Ureter (tissue), 1 donor: ENCODE data around the gene SDR42E2. TPM values are rescaled to one million over a fixed set of nuclear protein-coding genes. Genes with fewer than 3 reads are reported as not detected.
"Not testable (repeated sequence)": the region's sequence is repeated elsewhere in the genome, so short reads cannot be mapped to it uniquely, and the experiment has no call there.

Experiments used
- DNase-seq: peaks from one replicate; pipeline ENCODE4 v3.0.0-alpha.2; 2020; ENCODE audit warnings: low spot score
- total RNA-seq: library from RNA; stranded (reverse); gene quantifications from one replicate; pipeline ENCODE4 v1.2.4, GENCODE V29; 2023
- donor health status: DM: yes; HTN: yes; CAD: no.

The SDR42E2 gene
- total RNA-seq = 0.18 TPM

- no peak for DNase-seq
Measured at GRCh38 chr16:22161999-22162655, at the start of gene SDR42E2. SDR42E2 (plus strand) TSS chr16:22162506; CDS start chr16:22165583, 3,077 bp downstream.

- no peak for DNase-seq
Measured at GRCh38 chr16:22116095-22116700, 46.1 kb upstream of the SDR42E2 start.

GRCh38 chr16:22117609-22118008, 44.7 kb upstream of the SDR42E2 start:
- DNase-seq = no peak

GRCh38 chr16:22120440-22120839, 41.9 kb upstream of the SDR42E2 start:
- DNase-seq = no peak

GRCh38 chr16:22122239-22122638, 40.1 kb upstream of the SDR42E2 start:
- no peak for DNase-seq

- no peak for DNase-seq
Measured at GRCh38 chr16:22123146-22123545, 39.2 kb upstream of the SDR42E2 start.

- no peak for DNase-seq
Measured at GRCh38 chr16:22123759-22124490, 38.4 kb upstream of the SDR42E2 start.

- DNase-seq = no peak
Measured at GRCh38 chr16:22124583-22125284, 37.6 kb upstream of the SDR42E2 start.

GRCh38 chr16:22126037-22126558, 36.2 kb upstream of the SDR42E2 start:
- DNase-seq = no peak

- DNase-seq = not testable (repeated sequence)
Measured at GRCh38 chr16:22128537-22128936, 33.8 kb upstream of the SDR42E2 start.

- no peak for DNase-seq
Measured at GRCh38 chr16:22130528-22130927, 31.8 kb upstream of the SDR42E2 start.

GRCh38 chr16:22132801-22133200, 29.5 kb upstream of the SDR42E2 start:
- DNase-seq = no peak

GRCh38 chr16:22138482-22138881, 23.8 kb upstream of the SDR42E2 start:
- no peak for DNase-seq

GRCh38 chr16:22139008-22139407, 23.3 kb upstream of the SDR42E2 start:
- DNase-seq = no peak

GRCh38 chr16:22139732-22140131, 22.6 kb upstream of the SDR42E2 start:
- no peak for DNase-seq

GRCh38 chr16:22141767-22142166, 20.5 kb upstream of the SDR42E2 start:
- no peak for DNase-seq

GRCh38 chr16:22144520-22144919, 17.8 kb upstream of the SDR42E2 start:
- no peak for DNase-seq

- DNase-seq = no peak
Measured at GRCh38 chr16:22147853-22148252, 14.5 kb upstream of the SDR42E2 start.

GRCh38 chr16:22151246-22151998, 10.9 kb upstream of the SDR42E2 start:
- no peak for DNase-seq

GRCh38 chr16:22152316-22152715, 10.0 kb upstream of the SDR42E2 start:
- no peak for DNase-seq

- DNase-seq = not testable (repeated sequence)
Measured at GRCh38 chr16:22153078-22153477, 9.2 kb upstream of the SDR42E2 start.
